ENCODE data around the gene PCGF2.

PCGF2 gene

GRCh38 chr17:38751144-38751807, 3.1 kb upstream of the PCGF2 start:
- DNase-seq (ENCODE audit: low read depth), result no peak

- DNase-seq (ENCODE audit: low read depth), result no peak
Observed at GRCh38 chr17:38750312-38751121, 2.4 kb upstream of the PCGF2 start.

GRCh38 chr17:38750044-38750311, 1.8 kb upstream of the PCGF2 start:
- no peak for DNase-seq (ENCODE audit: low read depth)

GRCh38 chr17:38749223-38750043, 1.3 kb upstream of the PCGF2 start:
- DNase-seq (ENCODE audit: low read depth), result no peak

- no peak for DNase-seq (ENCODE audit: low read depth)
Observed at GRCh38 chr17:38748892-38749222, 721 bp upstream of the PCGF2 start.

DNA sequence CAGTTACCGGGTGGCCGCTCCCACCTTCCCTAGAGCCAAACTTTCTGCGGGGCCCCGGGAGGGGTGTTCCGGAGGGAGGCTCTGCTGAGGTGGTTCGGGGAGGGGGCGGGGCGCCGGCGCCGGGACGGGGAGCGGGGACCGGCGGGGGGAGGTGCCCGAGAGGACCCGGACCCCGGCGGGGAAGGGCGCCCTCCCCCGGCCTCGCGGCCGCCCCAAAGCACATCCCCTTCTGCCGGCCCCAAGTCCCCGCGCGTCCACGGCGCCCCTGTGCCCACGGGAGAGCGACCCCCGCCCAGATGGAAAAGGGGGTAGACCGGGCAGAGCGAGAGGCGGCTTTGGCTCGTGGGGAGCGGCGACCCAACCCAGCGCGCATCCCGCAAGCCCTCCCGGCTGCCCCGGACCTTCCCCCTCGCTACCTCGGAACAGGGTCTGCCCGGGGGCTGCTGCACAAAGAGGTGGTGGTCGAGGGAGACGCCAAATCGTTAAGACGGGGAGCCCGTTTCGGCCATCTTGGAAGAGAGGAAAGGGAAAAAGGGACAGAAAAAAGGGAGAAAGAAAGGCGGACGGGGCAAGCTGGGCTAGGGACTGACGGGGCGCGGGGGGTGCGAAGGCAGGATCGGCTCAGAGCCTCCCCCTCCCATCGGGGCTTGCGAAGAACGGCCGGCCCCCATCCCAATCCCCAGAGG, 530 bp downstream of the PCGF2 start:
- no peak for DNase-seq (ENCODE audit: low read depth)

GRCh38 chr17:38746849-38747462, 1.2 kb downstream of the PCGF2 start:
- no peak for DNase-seq (ENCODE audit: low read depth)

- DNase-seq (ENCODE audit: low read depth), result no peak
Observed at GRCh38 chr17:38746004-38746848, 1.9 kb downstream of the PCGF2 start.

DNA sequence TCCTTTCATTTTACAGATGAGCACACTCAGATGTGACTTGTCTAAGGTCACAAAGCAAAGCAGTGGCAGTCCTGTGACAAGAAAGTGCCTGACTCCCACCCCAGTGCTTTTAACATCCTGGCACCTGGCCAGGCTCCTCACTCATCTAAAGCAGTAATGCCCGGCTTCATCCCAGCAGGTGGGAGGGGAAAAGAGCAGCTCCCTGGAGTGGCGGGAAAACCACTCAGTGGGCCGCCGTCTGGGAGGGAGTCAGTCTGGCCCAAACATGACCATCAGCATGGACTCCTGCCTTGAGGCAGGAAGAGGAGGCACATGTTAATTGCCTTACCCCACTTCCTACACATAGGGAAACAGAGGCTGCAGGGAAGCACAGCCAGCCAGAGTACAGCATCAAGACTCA, 2.6 kb downstream of the PCGF2 start:
- DNase-seq (ENCODE audit: low read depth), result no peak

DNA sequence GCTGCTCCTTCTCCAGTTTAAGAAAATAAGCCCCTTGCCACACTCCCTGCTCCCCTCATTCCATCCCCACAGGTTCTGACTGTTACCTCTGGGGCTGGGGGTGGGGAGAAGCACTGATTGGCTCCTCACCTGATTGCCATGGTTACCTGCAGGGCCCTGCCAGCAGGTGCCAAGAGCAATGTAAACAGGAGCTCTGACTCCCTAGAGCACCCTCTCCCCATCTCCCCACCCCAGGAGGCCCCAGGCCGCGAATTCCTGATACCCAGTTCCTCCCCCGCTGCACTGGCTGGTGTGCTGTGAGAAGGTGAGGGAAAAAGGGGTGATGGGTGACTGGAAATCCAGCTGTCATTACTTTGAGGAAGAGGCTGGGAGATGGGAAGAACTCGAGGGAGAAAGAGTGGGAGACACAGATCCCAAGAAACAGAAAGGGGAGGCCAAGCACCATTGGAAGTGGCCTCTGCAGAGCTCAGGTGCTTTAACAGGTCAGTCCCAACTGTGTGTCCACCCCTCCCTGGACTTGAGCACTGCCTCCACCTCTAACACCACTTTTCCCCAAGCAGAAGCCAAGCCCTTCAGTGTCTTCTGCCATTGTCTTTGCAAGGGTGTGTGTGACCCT, 4.5 kb downstream of the PCGF2 start:
- no peak for DNase-seq (ENCODE audit: low read depth)

DNA sequence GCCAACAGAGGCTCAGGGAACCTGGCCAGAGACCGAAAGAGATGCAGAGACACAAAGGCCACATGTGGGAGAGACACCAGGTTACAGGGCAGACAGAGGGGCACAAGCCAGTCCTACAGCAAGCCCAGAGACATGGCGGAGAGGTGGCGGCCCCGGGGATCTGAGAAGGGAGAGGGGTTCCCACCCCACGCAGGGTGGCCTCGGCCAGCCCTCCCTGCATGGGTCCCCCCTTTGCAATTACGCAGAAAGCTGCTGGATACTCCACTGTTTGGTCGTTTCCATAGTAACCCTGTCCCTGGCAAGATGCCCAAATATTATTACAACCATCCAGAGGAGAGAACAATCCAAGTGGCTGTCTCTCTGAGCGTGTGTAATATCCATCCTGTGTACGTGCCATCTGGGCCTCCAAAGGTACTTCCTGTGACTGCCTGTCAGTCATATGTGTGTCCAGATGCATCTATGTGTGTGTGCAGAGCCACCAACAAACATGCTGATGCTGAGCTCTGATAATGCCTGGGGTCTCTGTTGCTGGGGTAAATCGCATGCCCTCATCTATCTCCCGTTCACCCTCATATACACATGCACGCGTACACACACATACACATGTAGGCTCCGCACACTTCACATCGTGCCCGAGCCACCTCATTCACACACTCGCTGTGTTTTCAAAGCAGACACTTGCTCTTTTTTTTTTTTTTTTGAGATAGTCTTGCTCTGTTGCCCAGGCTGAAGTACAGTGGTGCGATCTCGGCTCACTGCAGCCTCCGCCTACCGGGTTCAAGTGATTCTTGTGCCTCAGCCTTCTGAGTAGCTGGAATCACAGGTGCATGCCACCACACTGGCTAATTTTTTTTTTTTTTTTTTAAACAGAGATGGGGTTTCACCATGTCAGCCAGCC, 5.5 kb downstream of the PCGF2 start:
- peak; percentile 69 for DNase-seq (ENCODE audit: low read depth)

GRCh38 chr17:38741921-38742410, 6.2 kb downstream of the PCGF2 start:
- DNase-seq (ENCODE audit: low read depth), result no peak

DNA sequence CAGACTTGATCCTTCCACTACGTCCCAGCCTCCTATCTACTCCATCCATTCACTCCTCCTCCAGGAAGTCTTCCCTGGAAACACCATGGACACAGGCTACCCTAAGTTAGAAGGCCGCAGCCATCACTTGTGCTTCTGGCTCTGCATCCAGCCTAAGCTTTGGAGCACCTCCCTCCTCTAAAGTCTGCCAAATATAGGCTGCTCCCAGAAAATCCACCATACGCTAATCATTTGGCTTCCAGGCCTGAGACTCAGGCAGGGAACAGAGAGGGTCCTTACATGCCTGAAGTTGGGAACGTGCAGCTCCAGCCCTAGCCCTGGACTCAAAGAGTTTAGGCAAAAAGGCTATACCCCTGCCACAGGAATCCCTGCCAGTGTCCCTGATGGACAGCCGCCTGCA, 6.7 kb downstream of the PCGF2 start:
- DNase-seq (ENCODE audit: low read depth), result no peak

- no peak for DNase-seq (ENCODE audit: low read depth)
Observed at GRCh38 chr17:38740806-38741205, 7.3 kb downstream of the PCGF2 start.

DNA sequence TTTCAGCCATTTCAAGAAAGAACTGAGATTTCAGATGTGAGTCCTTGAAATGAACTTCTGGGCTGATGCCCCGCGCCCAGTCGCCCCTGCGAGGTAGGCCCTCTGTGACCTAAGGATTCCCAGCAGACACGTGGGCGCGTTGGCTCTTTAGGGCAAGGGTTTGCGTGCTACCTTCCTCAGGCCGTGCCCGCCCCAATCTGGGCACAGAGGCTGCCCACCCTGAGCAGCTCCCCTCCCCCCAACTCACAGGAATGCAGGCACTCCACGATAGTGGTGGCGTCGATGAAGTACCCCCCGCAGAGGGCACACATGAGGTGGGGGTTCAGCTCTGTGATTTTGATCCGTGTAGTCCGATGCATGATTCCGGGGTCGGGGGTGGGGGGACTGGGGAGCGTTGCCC, 8.1 kb downstream of the PCGF2 start:
- no peak for DNase-seq (ENCODE audit: low read depth)

- no peak for DNase-seq (ENCODE audit: low read depth)
Observed at GRCh38 chr17:38739305-38739704, 8.8 kb downstream of the PCGF2 start.

DNA sequence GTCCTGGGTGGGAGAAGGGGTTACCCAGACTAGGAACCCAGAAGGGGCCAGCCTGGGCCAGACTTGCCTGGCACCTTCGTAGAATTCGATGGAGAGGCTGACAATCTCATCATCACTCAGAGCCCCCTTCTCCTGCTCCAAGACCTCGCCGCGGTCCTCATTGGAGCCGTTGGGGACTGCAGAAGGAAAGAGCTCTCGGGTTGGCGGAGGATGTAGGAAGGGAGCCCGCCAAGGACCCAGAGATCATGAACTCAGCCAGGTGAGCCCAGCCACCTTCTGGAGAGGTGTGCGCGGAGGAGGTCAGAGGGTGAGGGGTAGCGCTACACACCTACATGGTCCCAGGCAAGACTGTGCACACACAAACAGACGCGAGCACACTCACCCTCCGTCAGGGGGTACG, 9.4 kb downstream of the PCGF2 start:
- no peak for DNase-seq (ENCODE audit: low read depth)

DNA sequence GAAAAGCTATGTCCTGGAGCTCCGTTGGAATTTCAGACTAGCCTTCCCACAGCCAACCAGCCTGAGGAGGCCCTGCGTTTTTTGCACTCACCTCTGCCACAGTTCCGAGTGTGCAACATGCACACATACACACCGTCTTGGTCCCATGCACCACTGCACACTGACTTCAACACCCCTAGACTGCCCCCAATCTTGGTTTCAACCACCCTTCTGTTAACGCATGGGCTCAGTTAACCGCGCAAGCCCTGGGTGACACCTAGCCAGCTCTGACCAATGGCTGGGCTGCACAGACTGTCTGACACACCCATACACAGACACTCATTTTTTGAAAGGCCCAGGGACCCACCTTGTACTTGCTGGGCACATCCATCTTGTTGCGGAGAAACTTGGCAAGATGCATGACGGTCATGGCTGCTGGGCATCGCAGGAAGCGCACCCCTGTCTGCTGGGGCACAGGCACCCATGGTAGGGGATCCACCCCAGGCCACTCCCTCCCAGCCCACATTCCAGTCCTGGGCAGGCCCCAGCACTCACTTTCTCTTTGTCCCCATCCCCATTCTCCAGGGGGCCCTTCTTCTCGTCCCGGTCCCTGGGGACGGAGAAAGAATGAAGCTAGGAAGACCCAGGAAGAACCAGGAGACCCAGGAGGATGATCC, 10.0 kb downstream of the PCGF2 start:
- DNase-seq (ENCODE audit: low read depth), result no peak
